CD1c-positive myeloid dendritic cell (primary cell): ENCODE data around the gene EPB41L1.
"Not testable (repeated sequence)": the region's sequence is repeated elsewhere in the genome, so short reads cannot be mapped to it uniquely, and the experiment has no call there.

Experiments used
- DNase-seq: peaks from one replicate; pipeline ENCODE4 v3.0.0-alpha.2; 2016; ENCODE audit errors: extremely low spot score

The EPB41L1 gene

DNA sequence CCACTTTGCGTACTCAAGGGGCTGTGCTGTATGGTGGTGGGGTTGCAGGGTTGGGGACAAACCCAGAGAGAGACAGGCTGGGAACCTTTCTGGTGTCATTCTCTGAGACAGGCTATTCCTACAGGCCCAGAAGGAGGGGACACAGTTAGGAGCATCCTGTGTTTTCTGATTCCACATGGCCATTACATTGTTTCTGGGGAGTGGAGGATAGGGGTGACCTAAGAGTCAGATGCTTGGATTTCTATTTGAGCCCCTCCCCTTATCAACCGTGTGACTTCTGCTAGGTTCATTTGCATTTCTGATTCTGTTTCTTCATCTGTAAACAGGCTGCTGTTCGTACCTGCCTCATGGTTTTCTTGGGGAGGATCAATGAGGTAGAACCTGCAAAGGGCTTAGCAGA, 29.4 kb upstream of the EPB41L1 start:
- no peak for DNase-seq

DNA sequence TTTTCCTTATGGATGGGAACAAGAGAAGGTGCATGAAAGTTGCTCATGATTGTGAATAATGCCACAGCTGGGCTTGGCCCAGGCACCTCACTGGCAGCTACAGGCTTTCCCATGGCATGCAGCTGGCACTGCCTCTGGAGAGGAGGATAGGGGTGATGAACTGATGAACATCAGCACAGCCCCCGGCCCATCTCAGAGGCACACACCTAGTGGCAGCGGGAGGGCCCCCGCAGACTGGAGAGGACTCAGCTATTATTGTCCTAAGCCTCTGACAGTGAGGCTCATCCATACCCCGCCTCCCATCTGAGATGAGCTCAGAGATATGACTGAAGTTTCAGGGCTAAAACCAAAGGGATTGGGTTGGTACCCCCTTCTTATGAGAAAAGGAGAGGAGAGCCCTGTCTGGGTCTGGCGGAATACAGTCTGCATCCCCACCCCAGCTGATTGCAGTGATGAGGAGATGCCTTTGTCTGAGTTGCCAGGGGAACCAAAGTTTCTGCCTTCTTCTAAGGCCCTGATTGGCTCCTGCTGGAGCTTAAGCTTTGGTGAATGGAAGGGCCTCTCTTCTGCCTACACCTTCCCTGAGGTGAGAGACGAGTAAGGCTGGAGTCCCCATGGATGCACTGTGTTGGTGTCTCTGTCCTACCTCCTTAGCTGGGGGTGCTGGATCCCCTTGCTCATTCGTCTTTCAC, 27.6 kb upstream of the EPB41L1 start:
- DNase-seq = no peak

DNA sequence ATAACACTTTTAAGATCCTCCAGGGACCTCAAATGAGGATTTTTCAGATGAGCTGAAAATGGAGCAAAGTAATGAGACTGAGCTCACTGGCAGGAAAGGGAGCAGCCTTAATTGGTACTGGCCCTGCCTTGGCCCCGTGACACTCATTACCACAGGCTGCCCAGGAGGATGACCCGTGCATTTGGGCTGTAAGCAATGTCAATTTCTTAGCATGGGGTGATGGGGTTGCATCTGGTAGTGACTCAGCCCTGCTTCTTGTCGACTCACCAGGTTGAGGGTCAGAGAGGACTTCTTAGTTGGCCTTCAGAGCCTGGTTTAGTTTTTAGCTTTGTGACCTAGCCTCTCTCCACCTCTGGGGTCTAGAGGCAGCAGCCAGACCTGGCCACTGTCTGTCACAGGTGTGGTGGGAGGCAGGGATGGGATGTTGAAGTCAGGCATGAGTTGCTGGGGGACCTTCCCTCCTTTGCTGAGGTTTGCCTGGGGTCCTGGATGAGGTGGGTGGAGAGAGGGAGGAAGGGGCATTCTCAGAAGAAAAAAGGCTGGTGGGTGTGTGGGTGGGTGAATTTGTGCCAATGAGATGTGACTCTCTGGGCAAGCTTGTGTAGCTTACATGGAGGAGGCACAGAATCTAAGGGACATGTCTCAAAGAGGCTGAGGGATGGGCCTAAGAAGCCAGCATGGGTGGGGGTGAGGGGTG, 25.9 kb upstream of the EPB41L1 start:
- peak; percentile 15 for DNase-seq

DNA sequence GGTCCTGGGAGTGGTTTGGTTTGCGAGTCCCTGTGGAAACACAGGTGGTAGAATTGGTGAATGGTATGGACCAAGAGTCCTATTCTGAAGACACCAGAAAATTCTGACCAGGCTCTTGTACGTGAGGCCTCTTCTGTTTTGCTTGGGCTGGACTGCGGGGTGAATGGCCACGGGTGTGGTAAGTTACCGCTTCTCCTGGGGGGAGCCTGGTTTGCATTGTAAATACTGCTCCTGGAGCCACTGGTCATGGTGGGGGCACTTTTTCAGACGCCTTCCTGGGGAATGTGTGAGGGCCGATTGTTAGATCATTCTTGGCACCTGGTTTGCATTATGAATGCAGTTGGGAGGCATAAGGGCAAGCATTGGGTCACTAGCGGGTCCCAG, 25.4 kb upstream of the EPB41L1 start:
- no peak for DNase-seq

DNA sequence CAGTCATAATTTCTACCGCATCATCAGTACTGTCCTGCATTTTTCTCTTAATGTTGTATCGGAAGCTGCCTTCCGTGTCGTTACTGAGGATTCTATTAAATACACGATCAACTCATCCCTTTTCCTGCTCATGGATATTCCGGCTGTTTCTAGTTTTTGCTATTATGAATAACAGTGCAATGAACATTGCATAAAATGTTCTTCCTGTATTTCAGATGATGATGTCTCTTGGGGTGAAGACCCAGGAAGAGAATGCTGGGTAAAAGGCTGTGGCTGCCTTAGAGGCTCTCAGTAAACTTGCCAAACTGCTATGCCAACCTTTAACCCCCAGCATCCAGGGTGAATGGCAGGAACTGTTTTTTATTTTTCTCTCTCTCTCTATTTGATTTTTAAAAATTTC, 24.1 kb upstream of the EPB41L1 start:
- DNase-seq = no peak

DNA sequence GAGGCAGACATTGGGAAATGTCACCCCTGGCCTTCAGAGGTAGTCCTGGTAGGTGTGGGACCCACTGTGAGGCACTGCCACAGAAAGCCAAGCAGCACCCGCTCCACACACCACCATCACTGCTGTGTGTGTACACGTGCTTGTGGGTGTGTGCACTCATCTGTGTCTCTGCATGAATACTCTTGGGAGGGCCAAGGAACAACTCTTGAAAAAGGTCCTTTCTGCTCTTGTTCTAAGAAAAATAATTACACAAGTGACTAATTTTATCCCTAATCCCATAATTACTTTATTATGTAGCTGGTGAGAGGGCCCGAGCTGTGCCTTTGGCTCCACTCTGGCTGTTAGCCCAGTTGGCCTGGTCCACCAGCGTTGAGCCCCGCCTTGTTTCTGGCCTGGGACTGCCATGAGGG, 21.7 kb upstream of the EPB41L1 start:
- DNase-seq = no peak

DNA sequence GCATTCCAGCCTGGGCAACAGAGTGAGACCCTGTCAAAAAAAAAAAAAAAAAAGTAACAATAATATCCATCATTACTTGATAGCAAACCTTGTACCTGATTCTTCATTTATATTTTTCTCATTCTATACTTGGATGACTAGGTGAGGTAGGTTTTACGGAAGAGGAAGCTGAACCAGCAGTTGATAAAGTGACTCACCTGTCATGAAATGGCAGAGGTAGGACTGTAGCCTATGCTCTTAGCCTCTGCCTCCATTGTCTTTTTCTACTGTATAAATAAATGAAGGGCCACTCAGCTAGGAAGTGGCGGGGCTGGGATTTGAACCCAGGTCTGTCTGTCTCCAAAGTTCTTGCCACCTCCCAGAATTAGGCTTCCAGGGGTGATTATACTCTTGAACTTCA, 20.7 kb upstream of the EPB41L1 start:
- DNase-seq = no peak

DNA sequence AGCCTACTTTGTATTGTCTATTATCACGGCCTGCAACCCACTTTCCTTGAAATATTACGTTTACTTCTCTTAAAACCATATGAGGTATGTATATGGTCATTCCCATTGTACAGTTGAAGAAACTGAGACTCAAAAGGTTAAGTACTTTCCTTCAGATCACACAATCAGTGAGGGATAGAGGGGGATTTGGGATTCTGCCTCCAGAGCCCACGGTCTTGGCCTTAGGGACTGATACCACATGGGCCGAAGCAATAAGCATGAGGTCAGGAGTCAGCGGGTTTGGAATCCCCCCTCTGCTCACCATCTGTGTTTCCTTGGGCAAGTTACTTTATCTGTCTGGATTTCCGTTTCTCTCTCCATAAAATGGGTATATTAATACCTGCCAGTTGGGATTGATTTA, 19.4 kb upstream of the EPB41L1 start:
- no peak for DNase-seq

DNA sequence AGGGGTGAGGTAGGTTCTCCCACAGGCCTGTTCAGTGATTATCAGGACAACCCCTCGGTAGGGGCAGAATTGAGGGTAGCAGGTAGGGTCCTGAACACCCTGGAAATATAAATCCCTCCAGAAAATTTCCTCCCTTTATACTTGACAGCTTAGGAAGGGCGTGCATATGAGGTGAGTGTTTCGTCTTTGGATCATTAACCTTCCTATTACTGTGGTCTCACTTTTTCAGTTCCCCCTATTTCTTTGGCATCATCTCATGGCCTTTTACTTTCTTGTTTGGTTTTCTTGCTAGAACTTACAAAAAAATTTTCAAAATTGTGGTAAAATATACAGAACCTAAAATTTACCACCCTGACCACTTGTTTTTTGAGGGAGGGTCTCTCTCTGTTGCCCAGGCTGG, 18.7 kb upstream of the EPB41L1 start:
- DNase-seq = no peak

DNA sequence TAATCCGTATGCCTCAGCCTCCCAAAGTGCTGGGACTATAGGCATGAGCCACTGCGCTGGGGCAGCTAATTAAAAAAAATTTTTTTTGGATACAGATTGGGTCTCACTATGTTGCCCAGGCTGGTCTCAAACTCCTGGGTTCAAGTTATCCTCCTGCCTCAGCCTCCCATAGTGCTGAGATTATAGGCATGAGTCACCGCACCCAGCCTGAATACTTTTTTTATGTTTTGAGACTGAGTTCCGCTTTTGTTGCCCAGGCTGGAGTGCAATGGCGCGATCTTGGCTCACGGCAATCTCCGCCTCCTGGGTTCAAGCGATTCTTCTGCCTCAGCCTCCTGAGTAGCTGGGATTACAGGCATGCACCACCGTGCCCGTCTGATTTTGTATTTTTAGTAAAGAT, 17.2 kb upstream of the EPB41L1 start:
- not testable (repeated sequence) for DNase-seq

DNA sequence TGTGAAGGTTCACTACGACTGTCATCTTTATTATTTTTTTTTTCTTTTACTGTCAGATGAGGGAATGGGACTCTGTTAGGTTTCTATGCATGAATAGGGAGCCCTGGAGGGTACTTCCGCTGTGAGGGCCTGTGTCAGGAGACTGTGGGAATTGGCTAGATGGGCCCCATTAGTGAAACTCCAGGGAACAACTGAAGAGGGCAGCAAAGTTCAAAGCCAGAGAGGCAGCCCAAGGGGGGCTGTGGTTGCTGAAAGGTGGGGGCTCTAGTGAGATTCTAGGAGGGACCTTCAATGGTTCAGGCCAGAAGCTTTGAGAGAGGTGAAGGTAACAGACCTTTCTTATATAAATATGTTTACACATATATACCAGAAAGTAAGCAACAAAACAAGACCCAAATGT, 13.2 kb upstream of the EPB41L1 start:
- DNase-seq = no peak

DNA sequence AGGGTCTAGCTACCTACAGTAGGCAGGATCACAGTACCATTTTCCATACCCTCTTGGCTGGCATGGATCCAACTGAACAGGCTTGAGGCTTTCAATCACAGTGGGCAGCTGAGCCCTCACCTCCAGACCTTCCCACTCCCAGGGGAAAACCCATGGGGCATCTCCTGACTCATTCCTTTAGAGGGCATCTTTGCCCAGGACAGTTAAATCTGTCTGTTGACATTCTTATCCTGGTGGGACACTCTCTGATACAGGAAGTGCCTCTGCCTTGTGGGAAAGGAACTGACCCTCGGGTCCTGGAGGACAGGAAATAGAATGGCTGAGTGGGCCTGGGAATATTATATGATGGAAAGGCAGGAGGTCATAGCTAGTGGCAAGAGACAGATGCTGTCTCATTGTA, 10.2 kb upstream of the EPB41L1 start:
- no peak for DNase-seq

DNA sequence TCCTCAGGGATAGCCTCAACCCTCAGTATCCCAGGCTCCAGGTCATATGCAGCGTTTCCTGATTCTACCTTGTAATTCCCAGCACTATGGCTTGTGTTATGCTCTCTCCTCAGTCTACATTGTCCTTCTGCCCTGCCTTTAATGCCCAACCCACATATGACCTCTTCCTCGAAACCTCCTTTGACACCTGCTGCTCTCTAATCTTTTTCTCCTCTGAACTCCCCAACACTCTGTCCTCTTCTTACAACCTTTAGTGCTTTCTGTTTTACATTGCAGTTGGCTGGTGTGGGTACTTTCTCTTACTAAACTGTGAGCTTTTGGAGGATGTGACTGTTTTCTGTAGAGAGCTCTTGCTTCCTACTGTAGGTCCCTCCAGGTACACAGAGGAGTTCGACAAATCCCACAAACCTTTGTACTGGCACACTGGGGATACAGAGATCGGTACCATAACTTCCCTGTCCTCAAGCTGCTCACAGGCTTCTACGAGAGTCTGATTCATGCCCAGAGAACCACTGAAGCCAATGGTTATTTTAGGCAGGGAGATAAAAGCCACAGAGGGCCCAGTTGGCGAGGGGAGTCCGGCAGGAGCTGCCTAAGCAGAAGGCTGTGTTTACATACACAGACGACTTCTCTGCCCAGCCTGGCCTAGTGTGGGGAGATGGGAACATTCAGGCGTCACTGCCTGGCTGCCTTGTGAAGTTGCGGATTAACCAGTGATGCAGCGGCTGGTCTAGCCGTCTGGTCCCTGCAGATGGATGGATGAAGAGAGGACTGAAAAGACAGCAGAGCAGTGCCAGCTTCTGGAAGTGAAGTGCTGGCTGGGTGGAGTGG, 8.4 kb upstream of the EPB41L1 start:
- no peak for DNase-seq

DNA sequence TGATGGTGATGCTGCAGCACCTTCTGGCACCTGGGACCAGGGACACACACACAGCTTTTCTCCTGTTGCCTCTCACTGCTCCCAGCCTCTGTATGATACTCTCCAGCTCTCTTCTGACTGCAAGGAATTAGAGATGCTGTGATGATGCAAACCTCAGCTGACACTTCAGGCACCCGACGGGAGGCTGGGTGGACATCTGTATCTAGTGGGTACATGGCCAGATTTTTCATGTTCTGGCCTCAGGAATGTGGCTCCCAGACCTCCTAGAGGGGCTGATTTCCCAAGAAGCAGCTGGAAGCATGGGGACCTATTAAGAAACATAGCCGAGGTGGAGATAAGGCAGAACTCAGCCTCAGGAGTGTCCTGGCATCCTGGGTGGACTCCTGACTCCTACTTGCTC, 6.8 kb upstream of the EPB41L1 start:
- no peak for DNase-seq

DNA sequence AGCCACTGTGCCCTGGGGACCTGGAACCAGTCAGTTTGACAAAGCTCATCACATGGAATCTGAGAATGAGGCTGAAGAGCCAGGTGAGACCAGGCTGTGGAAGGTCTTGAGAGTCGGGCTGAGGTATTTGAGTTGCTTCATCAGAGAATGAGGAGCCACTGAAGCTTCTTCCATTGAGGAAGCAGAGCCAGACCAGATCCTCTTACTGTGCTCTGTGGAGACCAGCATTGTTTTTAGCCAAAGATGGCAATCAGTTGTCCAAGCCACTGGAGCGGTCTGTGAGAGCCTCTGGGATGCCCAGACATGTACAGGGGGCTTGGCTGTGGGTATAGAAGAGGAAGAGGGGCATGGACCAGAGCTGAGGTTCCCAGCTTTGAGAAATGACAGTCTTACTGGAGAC, 6.1 kb upstream of the EPB41L1 start:
- DNase-seq = no peak

DNA sequence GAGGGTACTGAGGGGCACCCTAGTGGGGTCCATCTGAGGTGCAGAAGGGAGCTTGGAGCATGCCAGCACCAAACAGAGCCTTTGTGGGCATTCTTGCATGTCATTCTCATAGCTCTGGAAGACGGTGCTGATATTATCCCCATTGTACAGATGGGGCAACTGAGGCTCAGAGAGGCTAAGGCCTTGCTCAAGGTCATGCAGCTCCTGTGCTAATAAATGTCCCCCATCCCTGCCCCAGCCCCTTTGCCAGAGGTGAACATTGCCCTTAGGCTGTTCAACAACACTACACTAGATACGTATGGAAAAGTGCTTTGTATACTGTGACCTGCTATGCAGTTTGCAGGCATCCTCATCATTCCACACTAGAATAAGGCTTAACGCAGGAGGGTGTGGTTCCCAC, 5.5 kb upstream of the EPB41L1 start:
- no peak for DNase-seq

DNA sequence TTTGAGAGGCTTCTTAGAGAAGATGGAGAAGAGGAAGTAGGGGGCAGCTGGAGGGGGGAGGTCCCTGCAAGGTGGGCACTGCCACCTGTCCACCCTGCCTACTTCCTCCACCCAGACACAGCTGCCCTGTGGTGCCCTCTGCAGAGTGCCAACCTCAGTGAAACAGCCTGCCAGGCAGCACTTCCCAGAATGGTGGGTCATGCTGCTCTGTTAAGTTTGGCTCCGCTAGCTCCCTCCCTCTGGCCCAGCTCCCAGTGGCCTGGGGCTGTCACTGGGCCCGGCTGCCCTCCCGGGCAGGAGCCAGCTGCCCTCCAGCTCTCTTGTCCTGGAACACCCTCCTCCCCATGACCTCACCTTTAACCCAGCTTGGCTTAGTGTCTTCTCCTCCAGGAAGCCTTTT, 5.1 kb upstream of the EPB41L1 start:
- DNase-seq = no peak

DNA sequence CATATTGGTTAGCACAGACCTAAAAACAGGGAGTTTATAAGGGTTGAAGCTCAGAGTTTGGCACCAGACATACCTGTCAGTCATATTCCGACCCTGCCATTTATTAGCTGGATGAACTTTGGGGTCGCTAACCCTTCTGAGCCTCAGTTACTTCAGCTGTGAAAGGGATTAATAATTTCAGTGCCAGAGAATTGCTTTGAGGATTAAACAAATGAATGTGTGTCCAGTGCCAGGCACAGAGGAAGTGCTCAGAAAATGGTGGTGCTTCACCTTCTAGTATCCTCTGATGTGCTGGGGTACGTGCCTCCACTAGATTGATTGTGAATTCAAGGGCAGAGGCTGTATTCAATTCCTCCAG, 4.1 kb upstream of the EPB41L1 start:
- no peak for DNase-seq

DNA sequence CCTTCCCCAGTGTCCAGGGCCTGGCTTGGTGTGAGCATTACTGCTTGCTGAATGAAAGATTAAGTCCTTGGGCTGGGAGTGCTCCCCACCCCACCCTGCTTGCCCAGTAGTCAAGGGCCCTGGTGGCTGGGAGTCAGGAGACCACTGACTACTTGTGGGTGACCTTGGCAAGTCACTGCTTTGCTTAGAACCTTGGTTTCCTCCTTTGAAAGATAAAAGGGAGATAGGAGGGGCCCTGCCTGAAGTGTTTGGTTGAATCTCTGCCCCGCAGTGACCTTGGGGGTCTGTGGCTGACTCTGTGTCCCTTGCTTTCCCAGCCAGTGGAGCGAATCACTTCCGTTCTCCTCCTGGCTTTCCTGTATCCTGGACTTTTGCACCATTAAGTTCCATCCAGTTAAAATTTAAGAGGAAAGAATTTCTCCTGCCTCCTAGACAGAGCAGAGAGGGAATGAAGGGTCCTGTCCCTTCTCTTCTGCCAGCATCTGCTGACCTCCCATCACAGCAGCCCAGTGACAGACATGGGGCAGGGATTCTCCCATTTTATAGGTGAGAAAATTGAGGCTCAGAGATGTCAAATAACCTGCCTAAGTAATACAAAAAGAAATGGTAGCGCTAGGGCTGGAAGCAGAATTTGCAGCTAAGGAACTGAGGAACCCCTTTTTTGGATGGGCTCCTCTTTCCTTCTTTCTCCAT, 3.5 kb upstream of the EPB41L1 start:
- DNase-seq = no peak

DNA sequence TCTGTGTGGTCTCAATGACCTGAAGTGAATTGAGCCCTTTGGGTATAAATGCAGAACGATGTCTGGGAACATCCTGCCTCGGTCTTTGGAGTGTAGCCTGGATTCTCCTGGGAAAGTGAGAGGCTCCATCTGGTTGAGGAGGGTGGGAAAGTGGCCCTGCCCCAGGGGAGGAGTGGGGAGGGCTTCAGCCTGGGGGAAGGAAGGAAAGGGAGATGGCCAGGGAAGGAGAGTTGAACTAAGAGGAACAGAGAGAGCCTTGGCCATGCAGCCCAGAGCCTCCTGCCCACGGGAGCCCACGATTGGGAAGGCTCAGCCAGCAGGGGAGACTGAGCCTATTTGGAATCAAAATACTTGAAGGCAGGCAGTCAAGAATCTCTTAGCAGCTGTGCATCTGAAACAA, 2.3 kb upstream of the EPB41L1 start:
- DNase-seq = no peak

DNA sequence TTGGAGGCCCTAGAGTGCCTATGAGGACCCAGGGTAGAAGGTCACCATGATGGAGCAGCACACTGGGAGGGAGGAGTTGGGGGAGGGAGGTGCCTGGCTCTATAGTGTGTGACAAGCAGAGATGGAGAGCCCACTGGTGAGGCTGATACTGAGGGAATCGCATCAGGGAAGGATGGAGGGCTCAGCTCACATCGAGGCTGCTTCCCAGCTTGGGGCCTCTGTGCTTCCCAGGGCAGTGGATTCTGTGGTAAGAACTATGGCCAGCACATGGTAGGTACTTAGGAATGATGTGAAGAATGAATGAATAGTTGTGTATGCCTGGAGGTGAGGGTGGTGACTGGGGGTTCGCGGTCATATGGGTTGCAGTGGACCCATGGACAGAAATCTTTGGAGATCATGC, 1.3 kb upstream of the EPB41L1 start:
- no peak for DNase-seq
